ENCODE measurements around the gene PCNT.

Gene PCNT

GRCh38 chr21:46412521-46413364, 88.8 kb downstream of the PCNT start:
- no peak for DNase-seq

GRCh38 chr21:46413365-46413696, 89.4 kb downstream of the PCNT start:
- DNase-seq: no peak

- DNase-seq: no peak
Observed at GRCh38 chr21:46414965-46415275, 91.0 kb downstream of the PCNT start.

DNA sequence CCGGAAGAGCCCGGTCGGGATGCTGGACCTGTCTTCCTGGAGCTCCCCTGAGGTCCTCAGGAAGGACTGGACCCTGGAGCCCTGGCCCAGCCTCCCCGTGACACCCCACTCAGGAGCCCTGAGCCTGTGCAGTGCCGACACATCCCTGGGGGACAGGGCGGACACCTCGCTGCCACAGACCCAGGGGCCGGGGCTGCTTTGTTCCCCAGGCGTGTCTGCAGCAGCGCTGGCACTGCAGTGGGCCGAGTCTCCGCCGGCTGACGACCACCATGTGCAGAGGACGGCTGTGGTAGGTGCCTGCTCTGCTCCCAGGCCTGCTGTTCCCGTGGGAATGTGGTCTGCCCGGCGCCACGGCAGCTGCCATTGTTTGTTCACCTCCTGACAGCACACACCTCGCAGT, 92.6 kb downstream of the PCNT start:
- DNase-seq: no peak

DNA sequence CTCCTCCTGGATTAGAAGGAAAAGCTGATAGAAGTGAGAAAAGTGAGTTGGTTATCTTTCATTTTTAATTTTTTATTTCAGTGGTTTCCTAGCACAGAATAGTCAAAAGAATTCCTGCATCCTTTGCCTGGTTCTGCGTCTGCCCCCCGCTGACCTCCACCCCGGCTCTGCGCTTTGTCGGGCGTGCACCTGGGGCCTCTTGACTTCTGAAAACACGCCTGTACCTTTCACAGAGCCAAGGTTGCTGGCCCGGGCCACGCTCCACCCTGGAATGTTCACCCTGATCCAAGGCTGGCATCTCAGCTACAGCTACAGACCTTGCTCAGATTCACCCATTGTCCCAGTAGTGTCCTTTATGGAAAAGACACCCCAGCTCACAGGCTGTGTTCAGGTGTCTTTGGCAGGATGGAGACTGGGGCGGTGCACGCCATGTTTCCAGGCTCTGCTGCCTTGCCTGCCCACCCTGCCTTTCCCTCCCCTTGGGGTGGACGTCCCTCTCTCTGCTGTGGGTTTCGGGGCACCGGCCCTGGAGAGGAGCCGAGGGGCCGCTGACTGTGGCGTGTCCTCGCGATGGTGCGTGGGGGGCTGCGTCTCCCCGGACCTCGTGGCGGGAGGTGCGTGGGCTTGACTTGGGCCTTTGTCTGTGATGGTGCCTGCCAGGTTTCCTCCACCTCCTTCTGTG, 94.5 kb downstream of the PCNT start:
- no peak for DNase-seq

DNA sequence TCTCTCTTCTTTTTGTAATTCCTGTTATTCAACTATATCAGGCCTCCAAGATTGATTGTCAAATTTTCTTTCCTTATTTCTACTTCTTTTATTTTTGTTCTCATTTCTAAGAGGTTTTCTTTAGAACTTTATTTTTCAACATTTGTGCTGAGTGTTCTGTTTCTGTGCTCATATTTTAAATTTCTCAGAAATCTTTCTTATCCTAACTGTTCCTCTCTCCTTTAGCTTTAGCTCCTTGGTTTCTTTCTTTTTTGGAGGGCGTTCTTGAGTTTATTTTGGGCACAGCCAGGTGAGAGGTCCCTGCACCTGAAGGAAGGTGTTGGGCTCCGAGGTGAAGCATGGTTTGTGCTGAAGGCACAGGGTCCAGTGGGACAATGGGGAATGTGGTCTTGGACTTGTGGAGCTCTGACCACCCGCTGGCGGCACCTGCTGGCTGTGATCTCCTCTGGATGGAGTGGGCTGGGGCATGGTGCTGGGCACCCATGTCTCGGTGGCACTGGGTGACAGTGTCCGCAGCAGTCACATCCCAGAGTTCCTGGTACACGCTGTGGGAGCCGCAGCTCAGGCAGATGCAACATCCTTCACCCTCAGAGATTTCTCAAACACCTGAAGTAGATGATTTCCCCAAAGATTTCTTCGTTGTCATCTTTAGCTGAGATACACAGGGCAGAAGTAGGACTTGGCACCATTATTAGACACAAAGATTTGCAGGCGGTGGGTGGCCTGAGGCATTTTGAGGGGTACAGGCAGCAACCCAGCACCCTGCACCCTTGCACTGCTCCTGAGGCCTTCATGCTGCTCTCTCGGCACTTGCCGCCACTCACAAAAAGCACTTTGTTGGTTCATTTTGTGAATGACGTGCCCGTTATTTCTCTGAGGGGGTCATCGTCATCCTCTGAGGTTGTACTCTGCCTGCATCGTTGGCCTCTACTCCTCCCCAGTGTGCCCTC, 96.6 kb downstream of the PCNT start:
- no peak for DNase-seq

- DNase-seq: no peak
Observed at GRCh38 chr21:46421191-46421750, 97.3 kb downstream of the PCNT start.

DNA sequence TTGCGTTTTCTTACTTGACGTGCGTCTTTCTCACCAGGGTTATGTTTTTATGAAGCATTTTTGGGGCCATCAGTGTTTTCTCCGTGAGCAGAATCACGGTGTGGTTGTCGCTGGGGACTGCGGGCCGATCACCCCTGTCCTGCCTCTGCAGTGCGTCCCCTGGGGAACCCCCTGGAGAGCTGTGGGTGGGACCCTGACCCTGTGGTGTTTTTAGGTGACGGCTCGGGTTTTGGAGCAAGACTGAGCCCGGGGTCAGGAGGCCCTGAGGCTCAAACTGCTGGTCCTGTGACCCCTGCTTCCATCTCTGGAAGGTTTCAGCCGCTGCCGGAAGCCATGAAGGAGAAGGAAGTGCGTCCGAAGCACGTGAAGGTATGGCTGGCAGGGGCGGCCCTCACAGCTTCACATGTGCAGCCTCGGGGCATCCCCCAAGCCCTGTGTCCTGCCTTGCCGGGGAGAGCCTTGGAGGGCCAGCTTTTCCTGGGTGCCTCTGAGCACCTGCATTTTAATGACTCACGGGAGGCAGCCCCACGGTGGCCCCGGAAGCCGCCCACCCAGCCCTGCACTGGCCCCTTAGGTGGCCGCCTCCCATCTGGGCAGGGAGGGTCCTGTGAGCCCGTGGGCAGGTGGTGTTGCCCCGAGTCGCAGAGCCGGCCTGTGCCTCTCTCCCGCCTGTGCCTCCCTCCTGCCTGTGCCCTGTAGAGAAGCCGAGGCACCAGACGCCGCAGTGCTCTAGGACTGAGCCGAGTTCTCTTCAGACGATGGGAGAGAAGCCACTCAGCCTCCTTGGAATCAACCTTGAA, 98.0 kb downstream of the PCNT start:
- DNase-seq: no peak

GRCh38 chr21:46422636-46423241, 98.8 kb downstream of the PCNT start:
- no peak for DNase-seq

DNA sequence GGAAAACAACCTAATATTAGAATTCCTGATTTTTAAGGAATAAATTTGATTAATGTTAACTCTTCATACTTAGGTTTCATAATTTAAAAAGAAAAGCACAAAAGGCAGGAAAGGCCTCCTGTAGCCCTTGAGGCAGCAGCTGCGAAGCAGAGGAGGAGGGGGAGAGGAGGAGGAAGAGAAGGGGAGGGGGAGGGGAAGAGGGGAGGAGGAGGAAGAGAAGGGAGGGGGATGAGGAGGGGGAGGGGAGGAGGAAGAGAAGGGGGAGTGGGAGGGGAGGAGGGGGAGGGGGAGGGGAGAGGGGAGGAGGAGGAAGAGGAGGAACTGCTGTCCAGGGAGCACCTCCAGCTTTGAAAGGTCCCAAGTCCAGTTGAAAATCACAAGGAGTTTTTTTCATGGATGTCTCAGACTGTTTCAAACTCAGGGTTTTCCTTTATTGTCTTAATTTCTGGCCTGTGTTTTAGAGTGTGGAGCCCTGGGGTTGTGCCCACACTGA, 99.6 kb downstream of the PCNT start:
- DNase-seq: no peak

DNA sequence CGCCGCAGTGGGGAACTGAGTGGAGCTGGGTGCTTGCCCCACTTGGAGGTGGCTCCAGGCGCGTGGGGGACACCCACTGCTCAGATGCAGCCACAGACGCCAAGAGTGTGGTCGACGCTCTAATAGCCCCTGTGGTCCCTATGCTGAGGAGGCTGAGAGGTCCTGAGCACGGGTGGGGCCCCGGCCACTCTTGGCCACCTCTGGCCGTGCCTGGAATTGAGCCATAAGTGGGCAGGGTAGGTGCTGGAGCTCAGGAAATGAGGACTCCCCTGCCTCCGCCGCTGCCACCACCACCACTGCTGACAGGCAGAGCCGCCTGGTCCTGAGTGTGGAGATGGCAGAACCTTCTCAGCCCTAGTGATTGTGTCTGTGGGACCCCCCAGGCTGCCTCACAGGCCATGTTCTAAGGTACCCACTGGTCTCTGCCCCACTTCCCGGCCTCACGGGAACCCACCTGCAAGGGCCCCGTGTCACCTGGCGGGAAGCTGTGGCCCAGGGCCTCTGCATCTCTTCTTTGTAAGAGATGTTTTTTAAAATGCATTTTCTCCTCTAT, 100.2 kb downstream of the PCNT start:
- no peak for DNase-seq

DNA sequence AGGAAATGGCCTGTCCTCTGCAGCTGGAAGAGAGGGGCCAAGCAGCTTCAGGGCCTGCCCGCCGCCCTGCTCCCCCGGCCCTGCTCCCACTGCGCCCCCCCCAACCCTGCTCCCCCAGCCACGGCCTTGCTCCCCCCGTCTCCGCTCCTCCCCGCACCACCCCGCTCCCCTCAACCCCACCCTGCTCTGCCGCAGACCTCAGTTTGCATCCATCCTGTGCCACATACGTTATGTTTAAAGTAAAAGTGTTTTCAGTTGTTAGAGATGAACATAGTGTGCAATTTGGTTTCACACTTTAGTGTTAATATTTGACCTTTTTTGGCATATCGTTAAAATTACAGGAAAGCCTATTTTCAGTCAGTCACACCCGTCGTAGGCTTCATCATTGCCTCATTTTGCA, 100.7 kb downstream of the PCNT start:
- no peak for DNase-seq

- no peak for DNase-seq
Observed at GRCh38 chr21:46425041-46425440, 101.1 kb downstream of the PCNT start.

GRCh38 chr21:46425571-46425970, 101.6 kb downstream of the PCNT start:
- peak; percentile 34 for DNase-seq

- no peak for DNase-seq
Observed at GRCh38 chr21:46426313-46427046, 102.5 kb downstream of the PCNT start.

DNA sequence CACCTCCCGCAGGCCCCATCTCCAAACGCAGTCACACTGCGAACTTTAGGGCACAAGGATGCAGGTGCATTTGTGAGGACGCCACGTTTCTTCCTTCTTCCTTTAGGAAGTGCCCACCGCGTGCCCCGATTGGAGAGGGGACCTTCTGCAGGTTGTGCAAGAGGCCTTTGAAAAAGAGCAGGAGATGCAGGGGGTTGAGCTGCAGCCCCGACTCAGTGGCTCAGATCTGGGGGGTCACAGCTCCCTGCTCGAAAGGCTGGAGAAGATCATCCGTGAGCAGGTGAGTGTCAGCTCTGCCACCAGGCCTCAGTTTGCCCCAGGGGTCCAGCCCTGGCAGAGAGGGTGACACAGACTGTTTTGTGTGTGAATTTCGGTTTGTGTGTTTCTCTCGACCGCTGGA, 103.6 kb downstream of the PCNT start:
- DNase-seq: no peak

DNA sequence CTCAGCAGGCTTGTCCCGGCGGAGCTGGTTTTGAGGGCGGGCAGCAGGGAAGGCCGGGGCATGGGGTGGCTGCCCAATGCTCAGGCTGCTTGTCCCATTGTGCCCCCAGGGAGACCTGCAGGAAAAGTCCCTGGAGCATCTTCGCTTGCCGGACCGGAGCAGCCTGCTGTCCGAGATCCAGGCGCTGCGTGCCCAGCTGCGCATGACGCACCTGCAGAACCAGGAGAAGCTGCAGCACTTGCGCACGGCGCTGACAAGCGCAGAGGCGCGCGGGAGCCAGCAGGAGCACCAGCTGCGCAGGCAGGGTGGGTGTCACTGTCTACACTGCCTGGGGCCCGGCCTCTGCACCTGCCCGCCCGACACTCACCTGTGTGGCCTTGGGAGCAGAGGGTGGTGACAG, 104.3 kb downstream of the PCNT start:
- no peak for DNase-seq

DNA sequence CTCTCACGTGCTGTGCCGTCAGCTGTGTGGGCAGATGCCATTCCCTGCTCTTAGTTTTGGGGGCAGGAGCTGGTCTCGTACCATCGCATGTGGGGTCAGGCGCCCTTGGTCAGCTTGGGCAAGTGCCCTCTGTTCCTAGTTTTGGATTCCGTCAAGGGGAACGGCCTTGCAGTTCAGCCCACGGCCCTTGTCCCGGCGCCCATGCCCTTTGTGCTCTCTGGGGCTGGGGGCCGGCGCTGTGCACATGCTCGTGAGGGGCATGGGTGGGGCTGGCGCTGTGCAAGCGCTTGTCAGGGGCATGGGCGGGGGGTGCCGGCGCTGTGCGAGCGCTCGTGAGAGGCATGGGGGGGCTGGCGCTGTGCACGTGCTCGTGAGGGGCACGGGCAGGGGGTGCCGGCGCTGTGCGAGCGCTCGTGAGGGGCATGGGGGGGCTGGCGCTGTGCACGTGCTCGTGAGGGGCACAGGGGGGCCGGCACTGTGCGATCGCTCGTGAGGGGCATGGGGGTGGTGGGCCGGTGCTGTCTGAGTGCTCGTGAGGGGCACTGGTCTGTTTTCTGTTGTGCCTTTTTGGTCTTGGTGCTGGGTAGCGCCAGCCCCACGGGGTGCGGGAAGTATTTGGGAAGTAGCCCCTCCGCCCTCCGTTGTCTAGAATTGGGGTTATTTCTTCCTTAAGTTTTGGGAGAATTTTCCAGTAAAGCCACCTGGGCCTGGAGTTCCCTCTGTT, 105.2 kb downstream of the PCNT start:
- DNase-seq: no peak

DNA sequence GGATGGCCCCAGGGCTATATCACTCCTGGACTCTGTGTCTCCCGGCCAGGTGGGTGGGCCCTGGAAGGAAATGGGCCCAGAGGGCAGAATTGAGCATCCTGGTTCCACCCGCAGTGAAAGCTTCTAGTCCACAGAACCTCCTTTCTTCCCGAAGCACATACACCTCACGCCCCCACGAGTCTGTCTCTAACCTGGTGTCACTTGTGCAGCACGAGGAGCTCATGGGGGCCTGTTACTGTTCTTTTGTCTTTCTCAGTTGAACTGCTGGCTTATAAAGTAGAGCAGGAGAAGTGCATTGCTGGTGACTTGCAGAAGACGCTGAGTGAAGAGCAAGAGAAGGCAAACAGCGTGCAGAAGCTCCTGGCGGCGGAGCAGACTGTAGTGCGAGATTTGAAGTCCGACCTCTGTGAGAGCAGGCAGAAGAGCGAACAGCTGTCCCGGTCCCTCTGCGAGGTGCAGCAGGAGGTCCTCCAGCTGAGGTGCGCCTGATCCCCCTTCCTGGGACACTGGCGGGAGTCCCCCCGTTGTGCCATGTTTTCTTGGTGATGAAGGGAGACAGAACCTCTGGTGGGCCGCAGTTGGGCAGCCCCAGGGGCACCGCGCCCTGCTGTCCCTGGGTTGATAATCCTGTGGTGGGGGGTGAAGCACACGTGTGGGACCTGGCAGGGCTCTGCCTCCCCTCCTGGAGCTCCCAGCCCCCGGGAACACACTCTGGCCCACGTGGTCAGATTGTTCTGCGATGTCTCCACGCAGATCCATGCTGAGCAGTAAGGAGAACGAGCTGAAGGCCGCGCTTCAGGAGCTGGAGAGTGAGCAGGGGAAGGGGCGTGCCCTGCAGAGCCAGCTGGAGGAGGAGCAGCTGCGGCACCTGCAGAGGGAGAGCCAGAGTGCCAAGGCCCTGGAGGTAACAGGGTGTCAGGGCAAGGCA, 106.1 kb downstream of the PCNT start:
- no peak for DNase-seq

All from activated CD4-positive, alpha-beta T cell treated with anti-CD3 and anti-CD28 coated beads, Interleukin-2, amount 50 U/mL, for 1 hour (primary cell).